ENCODE results near the gene WDR1. TPM values are rescaled to one million over a fixed set of nuclear protein-coding genes. Genes with fewer than 3 reads are reported as not detected.

The WDR1 gene
- polyA plus RNA-seq, 2 of the 4 experiments (the other 2 are of a cell fraction), result 251 to 326 TPM

- Histone ChIP-seq H3K27ac (no peak overlapping the region; a peak in 1 of 6 replicates), H3K4me3 (no peak overlapping the region), H3K4me2 (no peak overlapping the region), H3K4me1 (peaks cover 26% of the 10 kb centered on the region), H3K9me3 (no peaks in the 10 kb centered on the region)
- DNase-seq (ENCODE audit: low read depth in 1 of 2, low spot score in 1 of 2), result no peak
- CTCF ChIA-PET, result no interaction called here
- TF ChIP-seq, protein P1, sequence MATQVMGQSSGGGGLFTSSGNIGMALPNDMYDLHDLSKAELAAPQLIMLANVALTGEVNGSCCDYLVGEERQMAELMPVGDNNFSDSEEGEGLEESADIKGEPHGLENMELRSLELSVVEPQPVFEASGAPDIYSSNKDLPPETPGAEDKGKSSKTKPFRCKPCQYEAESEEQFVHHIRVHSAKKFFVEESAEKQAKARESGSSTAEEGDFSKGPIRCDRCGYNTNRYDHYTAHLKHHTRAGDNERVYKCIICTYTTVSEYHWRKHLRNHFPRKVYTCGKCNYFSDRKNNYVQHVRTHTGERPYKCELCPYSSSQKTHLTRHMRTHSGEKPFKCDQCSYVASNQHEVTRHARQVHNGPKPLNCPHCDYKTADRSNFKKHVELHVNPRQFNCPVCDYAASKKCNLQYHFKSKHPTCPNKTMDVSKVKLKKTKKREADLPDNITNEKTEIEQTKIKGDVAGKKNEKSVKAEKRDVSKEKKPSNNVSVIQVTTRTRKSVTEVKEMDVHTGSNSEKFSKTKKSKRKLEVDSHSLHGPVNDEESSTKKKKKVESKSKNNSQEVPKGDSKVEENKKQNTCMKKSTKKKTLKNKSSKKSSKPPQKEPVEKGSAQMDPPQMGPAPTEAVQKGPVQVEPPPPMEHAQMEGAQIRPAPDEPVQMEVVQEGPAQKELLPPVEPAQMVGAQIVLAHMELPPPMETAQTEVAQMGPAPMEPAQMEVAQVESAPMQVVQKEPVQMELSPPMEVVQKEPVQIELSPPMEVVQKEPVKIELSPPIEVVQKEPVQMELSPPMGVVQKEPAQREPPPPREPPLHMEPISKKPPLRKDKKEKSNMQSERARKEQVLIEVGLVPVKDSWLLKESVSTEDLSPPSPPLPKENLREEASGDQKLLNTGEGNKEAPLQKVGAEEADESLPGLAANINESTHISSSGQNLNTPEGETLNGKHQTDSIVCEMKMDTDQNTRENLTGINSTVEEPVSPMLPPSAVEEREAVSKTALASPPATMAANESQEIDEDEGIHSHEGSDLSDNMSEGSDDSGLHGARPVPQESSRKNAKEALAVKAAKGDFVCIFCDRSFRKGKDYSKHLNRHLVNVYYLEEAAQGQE (IDR thresholded peaks at IDR 0.05), result no peak
- no peak for TF ChIP-seq SREBF2 (IDR thresholded peaks at IDR 0.05)
- no peak for TF ChIP-seq EHMT2 (IDR thresholded peaks at IDR 0.05; ENCODE audit: low read depth)
- no peak for TF ChIP-seq ZSCAN20 (CRISPR knock-in tag; IDR thresholded peaks at IDR 0.05)
- no peak for TF ChIP-seq HOXB5 (CRISPR knock-in tag; IDR thresholded peaks at IDR 0.05)
- no peak for TF ChIP-seq MAX (IDR thresholded peaks at IDR 0.05)
- no peak for TF ChIP-seq SMC3 (IDR thresholded peaks at IDR 0.05)
- TF ChIP-seq, protein P2, sequence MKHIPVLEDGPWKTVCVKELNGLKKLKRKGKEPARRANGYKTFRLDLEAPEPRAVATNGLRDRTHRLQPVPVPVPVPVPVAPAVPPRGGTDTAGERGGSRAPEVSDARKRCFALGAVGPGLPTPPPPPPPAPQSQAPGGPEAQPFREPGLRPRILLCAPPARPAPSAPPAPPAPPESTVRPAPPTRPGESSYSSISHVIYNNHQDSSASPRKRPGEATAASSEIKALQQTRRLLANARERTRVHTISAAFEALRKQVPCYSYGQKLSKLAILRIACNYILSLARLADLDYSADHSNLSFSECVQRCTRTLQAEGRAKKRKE (CRISPR knock-in tag; IDR thresholded peaks at IDR 0.05; ENCODE audit: low read depth), result no peak
- TF ChIP-seq CEBPB (IDR thresholded peaks at IDR 0.05), result no peak
- no peak for TF ChIP-seq ESRRA (IDR thresholded peaks at IDR 0.05; ENCODE audit: borderline replicate concordance, low read length)
- no peak for TF ChIP-seq HOXB13 (CRISPR knock-in tag; IDR thresholded peaks at IDR 0.05; ENCODE audit: low read depth)
- TF ChIP-seq, protein P3, sequence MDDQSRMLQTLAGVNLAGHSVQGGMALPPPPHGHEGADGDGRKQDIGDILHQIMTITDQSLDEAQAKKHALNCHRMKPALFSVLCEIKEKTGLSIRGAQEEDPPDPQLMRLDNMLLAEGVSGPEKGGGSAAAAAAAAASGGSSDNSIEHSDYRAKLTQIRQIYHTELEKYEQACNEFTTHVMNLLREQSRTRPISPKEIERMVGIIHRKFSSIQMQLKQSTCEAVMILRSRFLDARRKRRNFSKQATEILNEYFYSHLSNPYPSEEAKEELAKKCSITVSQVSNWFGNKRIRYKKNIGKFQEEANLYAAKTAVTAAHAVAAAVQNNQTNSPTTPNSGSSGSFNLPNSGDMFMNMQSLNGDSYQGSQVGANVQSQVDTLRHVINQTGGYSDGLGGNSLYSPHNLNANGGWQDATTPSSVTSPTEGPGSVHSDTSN (IDR thresholded peaks at IDR 0.05), result no peak
- TF ChIP-seq, protein P4, sequence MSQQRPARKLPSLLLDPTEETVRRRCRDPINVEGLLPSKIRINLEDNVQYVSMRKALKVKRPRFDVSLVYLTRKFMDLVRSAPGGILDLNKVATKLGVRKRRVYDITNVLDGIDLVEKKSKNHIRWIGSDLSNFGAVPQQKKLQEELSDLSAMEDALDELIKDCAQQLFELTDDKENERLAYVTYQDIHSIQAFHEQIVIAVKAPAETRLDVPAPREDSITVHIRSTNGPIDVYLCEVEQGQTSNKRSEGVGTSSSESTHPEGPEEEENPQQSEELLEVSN (IDR thresholded peaks at IDR 0.05; ENCODE audit: borderline replicate concordance, low read depth), result no peak
- no peak for FAIRE-seq
- 91% methylated on average over 9 of the region's 9 CpGs for WGBS (ENCODE audit: missing lambda C conversion rate)
- POLR2A ChIA-PET, result interaction anchor here (0.7 kb wide), 1 partner anchor 19 kb away, joined by 3 read pairs; the partner anchor contains the start of gene WDR1
- ATAC-seq, result no peak
These were observed 18.5 kb downstream of the WDR1 start for GRCh38 chr4:10097906-10098779.

GRCh38 chr4:10096978-10097335 lies 19.6 kb downstream of the WDR1 start:
- ATAC-seq, result no peak; a peak in 1 of 6 replicates

More at GRCh38 chr4:10096978-10097335, 19.6 kb downstream of the WDR1 start:
- FAIRE-seq (no peak), DNase-seq (ENCODE audit: low read depth in 1 of 2, low spot score in 1 of 2) (no peak)
- peak overlapping the region; percentile 55; the same call in 1 of the 3 replicates for H3K4me2 ChIP-seq
- H3K9me3 ChIP-seq, result no peaks in the 10 kb centered on the region
- 89% methylated on average over 9 of the region's 9 CpGs for WGBS (ENCODE audit: missing lambda C conversion rate)
- CTCF ChIA-PET, result interaction anchor here (1.1 to 1.6 kb wide), 3 partner anchors 9 to 32 kb away, joined by 3 to 5 read pairs (median 3); no protein-coding TSS in a partner anchor
- no peak overlapping the region for H3K4me3 ChIP-seq
- POLR2A ChIA-PET, result interaction anchor here (1.5 kb wide), 1 partner anchor 20 kb away, joined by 7 read pairs; the partner anchor contains the start of gene WDR1
- TF ChIP-seq FOSB (CRISPR knock-in tag; IDR thresholded peaks at IDR 0.05) (no peak), ZSCAN20 (CRISPR knock-in tag; IDR thresholded peaks at IDR 0.05) (no peak), CHD2 (IDR thresholded peaks at IDR 0.05; ENCODE audit: low read length, partially characterized antibody) (no peak), RFX5 (IDR thresholded peaks at IDR 0.05) (no peak), EP300 (IDR thresholded peaks at IDR 0.05) (no peak), RCOR1 (IDR thresholded peaks at IDR 0.05; ENCODE audit: low read depth, low read length) (no peak)
- TF ChIP-seq, protein P3 (IDR thresholded peaks at IDR 0.05), result no peak
- H3K4me1 ChIP-seq, result peaks cover 26% of the 10 kb centered on the region
- H3K27ac ChIP-seq, result peak overlapping the region in 1 of 2 experiments; percentile 82; a peak in 3 of 6 replicates
